ENCODE results near the gene CFAP46. TPM values are rescaled to one million over a fixed set of nuclear protein-coding genes. Genes with fewer than 3 reads are reported as not detected.

Gene CFAP46
- total RNA-seq, 1 donor from 2014 or later: 15.4 TPM

DNA sequence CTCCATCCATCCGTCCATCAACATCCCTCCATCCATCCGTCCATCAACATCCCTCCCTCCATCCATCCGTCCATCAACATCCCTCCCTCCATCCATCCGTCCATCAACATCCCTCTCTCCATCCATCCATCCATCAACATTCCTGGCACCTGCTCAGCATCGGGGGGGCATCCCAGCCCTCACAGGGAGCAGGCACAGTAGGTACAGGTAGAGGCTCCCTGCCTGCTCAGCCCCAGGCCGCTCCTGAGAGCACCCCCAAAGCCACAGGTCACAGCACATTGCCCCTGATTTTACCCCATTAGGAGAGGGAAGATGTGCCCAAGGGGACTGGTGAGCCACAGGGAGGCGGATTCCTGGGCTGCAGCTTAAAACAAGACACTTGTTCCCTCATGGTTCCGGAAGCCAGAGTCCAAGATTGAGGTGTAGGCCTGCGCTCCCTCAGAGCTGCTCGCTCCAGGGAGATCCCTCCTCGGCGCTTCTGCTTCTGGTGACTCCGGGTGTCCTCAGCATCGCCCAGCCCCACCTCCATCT lies 21.1 kb upstream of the CFAP46 start:
- no peak for TF ChIP-seq CTCF (IDR thresholded peaks at IDR 0.05; ENCODE audit: unreplicated experiment)
- peaks cover 33% of the 10 kb centered on the region for H3K27me3 Mint-ChIP-seq
- no peak for DNase-seq (ENCODE audit: low spot score, unreplicated experiment)
- no peak overlapping the region for H3K27ac Mint-ChIP-seq
- no peak overlapping the region for H3K4me3 Mint-ChIP-seq (ENCODE audit: low read depth)
- H3K36me3 Mint-ChIP-seq (ENCODE audit: insufficient read depth): no peaks in the 10 kb centered on the region
- peaks cover 9% of the 10 kb centered on the region for H3K4me1 Mint-ChIP-seq (ENCODE audit: low read depth)
- no peaks in the 10 kb centered on the region for H3K9me3 Mint-ChIP-seq (ENCODE audit: low read depth)

DNA sequence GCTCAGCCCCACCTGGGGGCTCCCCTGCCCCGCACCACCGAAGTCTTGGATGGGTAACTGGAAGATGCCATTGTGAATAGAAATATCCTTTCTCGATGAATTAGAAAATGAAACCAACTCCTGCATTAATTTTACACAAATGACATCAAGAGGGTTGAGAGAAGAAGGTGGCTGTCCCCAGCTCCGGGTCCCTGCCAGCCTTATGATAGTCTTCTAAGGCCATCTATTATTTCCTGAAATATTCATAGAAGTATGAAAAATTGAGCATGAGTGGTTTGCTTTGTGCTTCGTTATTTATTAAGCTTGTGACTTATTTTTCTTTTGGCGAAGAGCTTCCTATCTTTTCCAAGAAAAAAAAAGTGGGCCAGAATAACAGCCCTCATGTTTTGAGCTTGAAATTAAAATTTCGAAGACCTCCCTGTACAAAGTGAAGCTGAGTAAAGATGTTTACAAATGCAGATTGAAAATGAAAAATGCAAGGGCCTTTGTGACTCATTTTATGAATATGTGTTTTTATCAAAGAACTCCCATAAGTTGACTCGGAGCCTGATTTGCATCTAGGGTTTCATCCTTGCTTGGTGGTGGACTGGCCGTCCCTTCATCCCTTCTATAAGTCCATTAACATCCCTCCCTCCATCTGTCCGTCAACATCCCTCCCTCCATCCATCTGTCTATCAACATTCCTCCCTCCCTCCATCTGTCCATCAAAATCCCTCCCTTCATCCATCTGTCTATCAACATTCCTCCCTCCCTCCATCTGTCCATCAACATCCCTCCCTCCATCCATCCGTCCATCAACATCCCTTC lies 20.5 kb upstream of the CFAP46 start:
- no peak overlapping the region for H3K27ac Mint-ChIP-seq
- peaks cover 29% of the 10 kb centered on the region for H3K27me3 Mint-ChIP-seq

GRCh38 chr10:132961787-132962622 lies 19.6 kb upstream of the CFAP46 start:
- H3K36me3 Mint-ChIP-seq (ENCODE audit: insufficient read depth): no peaks in the 10 kb centered on the region
- peak; percentile 54 for DNase-seq (ENCODE audit: low spot score, unreplicated experiment)
- no peak overlapping the region for H3K27ac Mint-ChIP-seq
- no peaks in the 10 kb centered on the region for H3K9me3 Mint-ChIP-seq (ENCODE audit: low read depth)
- H3K27me3 Mint-ChIP-seq: peaks cover 24% of the 10 kb centered on the region
- peaks cover 9% of the 10 kb centered on the region for H3K4me1 Mint-ChIP-seq (ENCODE audit: low read depth)
- peak; percentile 17 for TF ChIP-seq CTCF (IDR thresholded peaks at IDR 0.05; ENCODE audit: unreplicated experiment)
- peak overlapping the region; percentile 79 for H3K4me3 Mint-ChIP-seq (ENCODE audit: low read depth)

More for the DNA sequence above, 20.5 kb upstream of the CFAP46 start:
- no peaks in the 10 kb centered on the region for H3K9me3 Mint-ChIP-seq (ENCODE audit: low read depth)
- peak overlapping the region; percentile 79 for H3K4me3 Mint-ChIP-seq (ENCODE audit: low read depth)
- DNase-seq (ENCODE audit: low spot score, unreplicated experiment): no peak
- peaks cover 9% of the 10 kb centered on the region for H3K4me1 Mint-ChIP-seq (ENCODE audit: low read depth)
- TF ChIP-seq CTCF (IDR thresholded peaks at IDR 0.05; ENCODE audit: unreplicated experiment): no peak
- H3K36me3 Mint-ChIP-seq (ENCODE audit: insufficient read depth): no peaks in the 10 kb centered on the region

DNA sequence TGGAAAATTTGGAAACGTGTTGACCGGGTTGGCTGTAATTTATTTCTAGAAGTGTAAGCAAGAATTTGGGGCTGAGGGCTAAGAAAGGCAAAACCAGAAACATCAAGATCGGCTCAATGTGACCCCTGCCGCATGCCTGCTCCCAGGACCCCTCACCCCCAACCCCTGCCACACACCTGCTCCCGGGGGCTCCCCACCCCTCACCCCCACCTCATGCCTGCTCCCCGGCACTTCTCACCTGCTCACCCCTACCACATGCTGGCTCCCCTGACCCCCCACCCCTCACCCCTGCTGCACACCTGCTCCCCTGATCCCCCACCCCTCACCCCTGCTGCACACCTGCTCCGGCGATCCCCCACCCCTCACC lies 19.0 kb upstream of the CFAP46 start:
- no peak for DNase-seq (ENCODE audit: low spot score, unreplicated experiment)
- no peak overlapping the region for H3K4me3 Mint-ChIP-seq (ENCODE audit: low read depth)

More for the DNA sequence above, 19.0 kb upstream of the CFAP46 start:
- peaks cover 9% of the 10 kb centered on the region for H3K4me1 Mint-ChIP-seq (ENCODE audit: low read depth)
- no peak overlapping the region for H3K27ac Mint-ChIP-seq
- no peaks in the 10 kb centered on the region for H3K9me3 Mint-ChIP-seq (ENCODE audit: low read depth)
- TF ChIP-seq CTCF (IDR thresholded peaks at IDR 0.05; ENCODE audit: unreplicated experiment): no peak
- H3K27me3 Mint-ChIP-seq: peaks cover 23% of the 10 kb centered on the region
- H3K36me3 Mint-ChIP-seq (ENCODE audit: insufficient read depth): no peaks in the 10 kb centered on the region
